ENCODE data around the gene SPOCK3. TPM values are rescaled to one million over a fixed set of nuclear protein-coding genes. Genes with fewer than 3 reads are reported as not detected.
"Not testable (repeated sequence)": the region's sequence is repeated elsewhere in the genome, so short reads cannot be mapped to it uniquely, and the experiment has no call there.

SPOCK3 gene
- 1 to 10 TPM in 7 of 10 donors, under 1 TPM in 3; 0.60 to 1.7 (median 1.2) TPM for polyA plus RNA-seq (ENCODE audit: insufficient read length in 10 of 10)
- long read RNA-seq, donor 1 = 0 reads
- long read RNA-seq, donor 2 = 0 reads
- long read RNA-seq, donor 3 = 0 reads
- long read RNA-seq, donor 4 = 0 reads
- long read RNA-seq, donor 5, partial matches to known transcripts = 0 of 1 reads
- long read RNA-seq, donor 5, other reads (novel, unspliced or antisense) = 0 of 1 reads
- long read RNA-seq, donor 6, partial matches to known transcripts = 0 of 1 reads
- long read RNA-seq, donor 6, other reads (novel, unspliced or antisense) = 0 of 1 reads
- long read RNA-seq, donor 7, partial matches to known transcripts = 0 of 1 reads
- long read RNA-seq, donor 7, other reads (novel, unspliced or antisense) = 0 of 1 reads
- long read RNA-seq, donor 8 = 0 reads
- long read RNA-seq, donor 9 = 0 reads

- peak; percentile 9 to 70 (median 34) for DNase-seq
Observed at GRCh38 chr4:167234316-167234881, at the start of gene SPOCK3. Gene SPOCK3 (minus strand): TSS chr4:167234494.

GRCh38 chr4:167282171-167282864 is 48.0 kb upstream of the SPOCK3 start:
- no peak for DNase-seq

- not testable (repeated sequence) for DNase-seq
Observed at GRCh38 chr4:167281545-167281944, 47.3 kb upstream of the SPOCK3 start.

- DNase-seq = peak in 1 of 3 donors; percentile 7
Observed at GRCh38 chr4:167274351-167274750, 40.1 kb upstream of the SPOCK3 start.

- DNase-seq = no peak
Observed at GRCh38 chr4:167265231-167265630, 30.9 kb upstream of the SPOCK3 start.

GRCh38 chr4:167248271-167248670 is 14.0 kb upstream of the SPOCK3 start:
- DNase-seq = no peak

GRCh38 chr4:167239627-167240026 is 5.3 kb upstream of the SPOCK3 start:
- no peak for DNase-seq

GRCh38 chr4:167238226-167238625 is 3.9 kb upstream of the SPOCK3 start:
- no peak for DNase-seq

- peak in 1 of 3 donors; percentile 55 for DNase-seq
Observed at GRCh38 chr4:167233685-167234315, 494 bp downstream of the SPOCK3 start.

GRCh38 chr4:167232805-167233684 is 1.2 kb downstream of the SPOCK3 start:
- peak in 1 of 3 donors; percentile 10 for DNase-seq

GRCh38 chr4:167230744-167231143 is 3.5 kb downstream of the SPOCK3 start:
- no peak for DNase-seq

- no peak for DNase-seq
Observed at GRCh38 chr4:167222099-167222498, 12.2 kb downstream of the SPOCK3 start.

GRCh38 chr4:167221084-167221483 is 13.2 kb downstream of the SPOCK3 start:
- DNase-seq = no peak

- no peak for DNase-seq
Observed at GRCh38 chr4:167218022-167218608, 16.2 kb downstream of the SPOCK3 start.

- DNase-seq = no peak
Observed at GRCh38 chr4:167216783-167217182, 17.5 kb downstream of the SPOCK3 start.

GRCh38 chr4:167210166-167210565 is 24.1 kb downstream of the SPOCK3 start:
- no peak for DNase-seq

- no peak for DNase-seq
Observed at GRCh38 chr4:167196344-167197012, 37.8 kb downstream of the SPOCK3 start.

GRCh38 chr4:167190379-167190778 is 43.9 kb downstream of the SPOCK3 start:
- DNase-seq = no peak

GRCh38 chr4:167185465-167185864 is 48.8 kb downstream of the SPOCK3 start:
- no peak for DNase-seq

- no peak for DNase-seq
Observed at GRCh38 chr4:167183036-167183435, 51.3 kb downstream of the SPOCK3 start.
